ENCODE results near the gene ACOT11. TPM values are rescaled to one million over a fixed set of nuclear protein-coding genes. Genes with fewer than 3 reads are reported as not detected.
"Not testable (repeated sequence)": the region's sequence is repeated elsewhere in the genome, so short reads cannot be mapped to it uniquely, and the experiment has no call there.

Gene ACOT11
- total RNA-seq, 1 donor from 2014 or later: 0.25 TPM

- Mint-ChIP-seq H3K36me3 (ENCODE audit: low read depth) (no peaks in the 10 kb centered on the region), H3K4me3 (ENCODE audit: unreplicated experiment) (no peak overlapping the region), H3K27ac (ENCODE audit: unreplicated experiment) (no peak overlapping the region), H3K27me3 (ENCODE audit: low read depth) (peaks cover 3% of the 10 kb centered on the region), H3K4me1 (ENCODE audit: low read depth) (no peaks in the 10 kb centered on the region), H3K9me3 (ENCODE audit: low read depth) (no peaks in the 10 kb centered on the region)
- no peak for TF ChIP-seq CTCF (IDR thresholded peaks at IDR 0.05)
- DNase-seq (ENCODE audit: low spot score): peak; percentile 10
These were observed 19.4 kb upstream of the ACOT11 start for GRCh38 chr1:54528613-54529012.

- Mint-ChIP-seq H3K9me3 (ENCODE audit: low read depth) (no peaks in the 10 kb centered on the region), H3K36me3 (ENCODE audit: low read depth) (no peaks in the 10 kb centered on the region), H3K4me3 (ENCODE audit: unreplicated experiment) (no peak overlapping the region), H3K27ac (ENCODE audit: unreplicated experiment) (no peak overlapping the region), H3K4me1 (ENCODE audit: low read depth) (no peaks in the 10 kb centered on the region), H3K27me3 (ENCODE audit: low read depth) (peaks cover 7% of the 10 kb centered on the region)
- no peak for TF ChIP-seq CTCF (IDR thresholded peaks at IDR 0.05)
- DNase-seq (ENCODE audit: low spot score): no peak
These were observed 16.0 kb upstream of the ACOT11 start for GRCh38 chr1:54532033-54532432.

- H3K36me3 Mint-ChIP-seq (ENCODE audit: low read depth); H3K27ac Mint-ChIP-seq (ENCODE audit: unreplicated experiment); H3K9me3 Mint-ChIP-seq (ENCODE audit: low read depth); H3K4me1 Mint-ChIP-seq (ENCODE audit: low read depth); DNase-seq (ENCODE audit: low spot score); H3K4me3 Mint-ChIP-seq (ENCODE audit: unreplicated experiment): not testable (repeated sequence)
- peaks cover 12% of the 10 kb centered on the region for H3K27me3 Mint-ChIP-seq (ENCODE audit: low read depth)
These were observed 11.4 kb upstream of the ACOT11 start for GRCh38 chr1:54536656-54537055.

GRCh38 chr1:54537611-54538010 lies 10.4 kb upstream of the ACOT11 start:
- Mint-ChIP-seq H3K36me3 (ENCODE audit: low read depth) (no peaks in the 10 kb centered on the region), H3K9me3 (ENCODE audit: low read depth) (no peaks in the 10 kb centered on the region), H3K27ac (ENCODE audit: unreplicated experiment) (no peak overlapping the region), H3K27me3 (ENCODE audit: low read depth) (peaks cover 12% of the 10 kb centered on the region), H3K4me3 (ENCODE audit: unreplicated experiment) (no peak overlapping the region), H3K4me1 (ENCODE audit: low read depth) (peaks cover 7% of the 10 kb centered on the region)
- DNase-seq (ENCODE audit: low spot score): no peak
- no peak for TF ChIP-seq CTCF (IDR thresholded peaks at IDR 0.05)

- no peak for TF ChIP-seq CTCF (IDR thresholded peaks at IDR 0.05)
- Mint-ChIP-seq H3K4me3 (ENCODE audit: unreplicated experiment) (no peak overlapping the region), H3K4me1 (ENCODE audit: low read depth) (peaks cover 11% of the 10 kb centered on the region), H3K27ac (ENCODE audit: unreplicated experiment) (no peak overlapping the region), H3K27me3 (ENCODE audit: low read depth) (peaks cover 12% of the 10 kb centered on the region), H3K9me3 (ENCODE audit: low read depth) (no peaks in the 10 kb centered on the region), H3K36me3 (ENCODE audit: low read depth) (no peaks in the 10 kb centered on the region)
- no peak for DNase-seq (ENCODE audit: low spot score)
These were observed 9.5 kb upstream of the ACOT11 start for GRCh38 chr1:54538538-54538937.

- Mint-ChIP-seq H3K4me3 (ENCODE audit: unreplicated experiment) (no peak overlapping the region), H3K4me1 (ENCODE audit: low read depth) (peaks cover 11% of the 10 kb centered on the region), H3K36me3 (ENCODE audit: low read depth) (no peaks in the 10 kb centered on the region), H3K27ac (ENCODE audit: unreplicated experiment) (no peak overlapping the region), H3K9me3 (ENCODE audit: low read depth) (no peaks in the 10 kb centered on the region), H3K27me3 (ENCODE audit: low read depth) (peaks cover 12% of the 10 kb centered on the region)
- DNase-seq (ENCODE audit: low spot score): no peak
- no peak for TF ChIP-seq CTCF (IDR thresholded peaks at IDR 0.05)
These were observed 7.3 kb upstream of the ACOT11 start for GRCh38 chr1:54540582-54541295.
